GM20431 (cell line): Measurements from ENCODE around the gene TMEM273.

ENCODE experiments used
- in situ Hi-C: fragments of 300-500 bp; cut with MseI, MboI; formaldehyde crosslinking; loops from one replicate; pipeline ENCODE4 v1.15.0; 2020; ENCODE audit warnings: low sequenced_read_pairs; ENCODE audit not compliant: unreplicated experiment

The TMEM273 gene

DNA sequence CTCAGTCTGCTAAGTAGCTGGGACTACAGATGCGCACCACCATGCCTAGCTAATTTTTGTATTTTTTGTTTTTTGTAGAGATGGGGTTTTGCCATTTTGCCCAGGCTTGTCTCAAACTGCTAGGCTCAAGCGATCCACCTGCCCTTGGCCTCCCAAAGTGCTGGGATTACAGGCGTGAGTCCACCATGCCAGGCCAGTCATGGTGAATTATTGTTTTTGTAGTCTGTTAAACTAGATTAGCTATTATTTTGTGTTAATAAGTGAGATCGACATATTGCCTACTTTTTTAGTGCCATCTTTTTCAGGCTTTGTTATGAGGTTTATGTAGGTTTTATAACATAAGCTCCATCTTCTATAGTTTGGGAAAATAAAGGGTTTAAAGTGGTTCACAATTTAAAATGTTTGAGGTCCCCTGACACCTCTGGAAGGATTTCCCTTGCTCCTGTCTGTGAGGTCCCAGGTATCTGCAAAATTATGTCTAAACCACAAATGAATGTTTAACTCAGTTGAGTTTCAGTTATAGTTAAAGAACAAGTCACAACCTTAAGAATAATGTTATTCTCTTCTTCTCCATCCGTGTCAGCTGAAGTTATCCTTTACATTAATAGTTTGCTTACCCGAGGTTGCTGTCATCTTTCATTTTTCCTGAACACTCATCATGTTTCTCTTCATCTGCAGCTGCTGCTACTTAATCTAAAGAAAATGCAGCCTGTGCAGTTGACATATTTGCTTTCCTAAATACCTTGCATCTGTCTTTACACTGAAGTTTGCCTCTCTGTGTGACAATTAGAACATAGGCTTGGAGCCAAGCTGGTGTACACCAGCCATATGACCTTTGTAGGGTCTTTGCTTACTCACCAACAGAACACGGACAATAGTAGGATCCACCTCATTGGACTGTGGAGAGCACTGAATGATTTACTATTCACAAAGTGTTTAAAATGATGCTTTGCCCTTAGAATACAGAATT is 63.9 kb downstream of the TMEM273 start:
- in situ Hi-C loops = no loop called here

GRCh38 chr10:49120911-49121310 is 67.3 kb downstream of the TMEM273 start:
- in situ Hi-C loops = no loop called here

GRCh38 chr10:49119746-49120145 is 68.4 kb downstream of the TMEM273 start:
- in situ Hi-C loops = no loop called here

DNA sequence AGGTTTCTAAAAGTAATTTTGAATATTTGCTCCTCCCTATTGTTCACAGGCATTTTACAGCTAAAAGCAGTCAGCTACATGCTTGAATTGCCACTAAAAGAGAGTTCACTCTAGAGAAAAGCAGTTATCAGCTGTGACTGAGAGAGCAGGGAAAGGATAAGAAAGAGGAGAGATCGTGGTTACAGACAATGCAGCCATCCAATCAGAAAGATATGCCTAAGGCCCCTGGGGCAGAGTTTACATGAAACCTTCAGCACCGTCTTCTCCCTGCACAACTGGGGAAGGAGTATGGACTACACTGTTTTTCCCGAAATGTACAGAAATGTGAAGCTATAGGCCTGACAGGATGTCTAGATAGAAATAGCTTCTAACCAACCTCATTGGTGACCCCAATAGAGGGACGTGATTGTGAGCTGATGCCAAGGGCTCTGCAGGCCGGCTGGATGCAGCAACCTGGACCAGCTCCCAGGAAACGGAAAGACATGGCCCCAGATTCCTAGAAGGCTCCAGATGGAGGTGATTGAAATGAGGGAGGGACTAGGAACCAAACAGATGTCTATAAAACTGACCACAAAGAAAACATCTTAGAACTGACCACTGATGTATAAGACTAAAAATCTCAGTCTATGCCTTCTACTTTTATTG is 69.6 kb downstream of the TMEM273 start:
- in situ Hi-C loops = no loop called here

GRCh38 chr10:49117376-49118070 is 70.7 kb downstream of the TMEM273 start:
- in situ Hi-C loops = no loop called here

DNA sequence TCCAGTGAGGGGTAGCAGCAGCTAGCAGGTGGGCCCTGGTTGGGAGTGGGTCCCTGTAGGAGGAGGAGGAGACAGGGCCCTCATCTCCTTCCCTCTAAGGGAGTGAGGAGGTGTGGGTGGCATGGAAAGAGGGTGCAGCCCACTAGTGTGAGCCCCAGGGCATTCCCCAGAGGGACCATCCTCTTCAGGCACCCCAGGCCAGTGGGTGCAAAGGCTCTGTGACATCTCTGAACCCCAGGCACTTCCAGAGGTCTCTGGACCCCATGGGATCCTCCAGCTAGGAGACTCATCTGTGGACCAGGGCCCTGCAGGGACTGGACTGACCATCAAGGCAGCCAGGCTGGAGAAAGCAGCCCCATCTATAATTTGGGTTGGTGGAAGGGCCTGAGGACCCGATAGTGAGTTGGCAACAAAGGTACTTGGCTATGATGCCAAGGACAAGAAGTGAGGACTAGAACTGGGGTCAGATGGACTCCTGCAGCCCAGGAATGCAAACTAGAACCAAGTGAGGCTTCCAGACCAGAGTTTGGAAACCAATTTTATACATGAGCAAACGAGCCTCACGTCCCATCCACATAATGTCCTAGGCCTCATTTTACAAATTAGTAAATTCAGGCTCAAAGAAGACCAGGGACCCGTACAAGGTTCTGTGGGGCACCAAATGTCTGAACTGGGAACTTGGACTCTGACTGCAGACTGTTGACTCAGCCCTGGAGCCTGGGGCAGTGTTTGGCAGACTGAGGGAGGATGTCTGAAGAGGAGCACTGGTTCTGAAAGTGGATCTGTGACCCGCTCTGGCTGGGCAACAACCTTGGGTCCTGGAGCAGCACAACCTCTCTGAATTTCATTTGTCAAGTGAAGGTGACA is 71.4 kb downstream of the TMEM273 start:
- in situ Hi-C loops = no loop called here

DNA sequence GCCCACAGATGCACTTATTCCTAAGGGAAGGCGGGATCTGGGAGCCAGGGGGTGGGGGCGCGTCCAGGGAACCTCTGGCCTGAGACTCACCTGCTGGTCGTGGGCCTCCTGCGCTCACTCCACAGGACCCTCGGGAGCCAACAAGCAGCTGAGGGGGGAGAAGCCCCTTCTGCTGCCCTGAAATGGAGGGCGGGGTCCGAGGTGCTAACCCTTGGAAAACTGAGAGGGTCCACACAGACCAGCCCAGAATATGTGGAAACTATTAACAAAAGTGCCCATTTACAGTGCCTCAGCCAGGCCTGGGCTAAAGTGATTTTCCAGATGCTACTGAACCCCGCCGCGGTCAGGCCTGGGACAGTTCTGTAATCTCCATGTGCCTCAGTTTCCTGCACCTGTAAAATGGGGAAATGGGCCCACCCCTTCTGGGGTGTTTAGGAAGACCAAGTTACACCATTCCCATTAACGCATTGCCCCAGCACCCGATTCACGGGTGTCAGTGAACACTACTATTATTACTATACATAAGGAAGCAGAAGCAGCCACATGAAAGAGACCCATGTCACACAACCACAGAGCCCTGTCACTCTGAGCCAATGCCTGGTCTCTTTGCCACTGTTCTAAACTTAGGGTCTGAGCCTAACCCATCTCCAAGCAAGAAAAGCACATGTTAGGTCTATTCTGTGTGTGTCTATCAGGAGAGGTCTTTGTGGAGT is 72.2 kb downstream of the TMEM273 start:
- in situ Hi-C loops = no loop called here

DNA sequence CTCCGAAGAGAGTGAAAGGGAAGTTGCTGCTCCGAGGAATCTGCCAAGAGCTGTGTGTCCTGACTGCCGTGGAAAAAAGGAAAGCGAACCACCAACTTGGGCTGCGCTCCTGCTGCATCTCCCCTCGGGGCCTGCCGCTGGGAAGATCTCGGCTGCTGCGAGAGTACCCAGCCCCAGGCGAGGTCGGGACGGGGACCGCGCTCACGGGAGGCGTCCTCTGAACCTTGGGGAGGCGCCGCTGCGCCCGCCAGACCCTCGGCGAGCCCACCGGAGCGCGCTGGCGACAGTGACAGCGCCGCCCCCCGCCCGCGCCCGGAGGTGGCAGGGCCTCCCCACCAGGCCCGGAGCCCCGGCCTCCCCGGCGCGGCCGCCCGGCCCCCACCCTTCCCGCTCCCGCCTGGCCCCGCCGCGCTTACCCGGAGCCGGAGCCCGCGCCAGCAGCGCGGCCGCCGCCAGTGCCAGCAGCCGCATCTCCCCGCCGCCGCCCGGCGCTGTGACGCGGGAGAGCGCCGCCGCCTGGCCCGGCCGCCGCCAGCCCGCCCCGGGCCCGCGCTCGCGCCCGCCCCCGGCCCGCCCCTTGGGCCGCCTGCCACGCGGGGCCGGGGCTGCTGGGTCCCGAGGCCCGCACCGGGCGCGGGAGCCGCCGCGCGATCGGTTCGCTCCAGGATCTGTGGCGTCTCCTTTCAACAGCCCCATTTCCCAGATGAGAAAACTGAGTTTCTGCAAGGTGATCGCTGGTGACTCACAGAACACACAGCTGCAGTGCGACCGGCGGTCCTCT is 73.0 kb downstream of the TMEM273 start, which contains the start of gene VSTM4:
TSS of gene VSTM4 (minus strand) at position 508 of the 781 bp plus-strand sequence. CDS start at position 471, 37 bp downstream.
- in situ Hi-C loops = no loop called here

- in situ Hi-C loops = no loop called here
Observed at GRCh38 chr10:49114718-49115014, 73.5 kb downstream of the TMEM273 start.

GRCh38 chr10:49113741-49114141 is 74.5 kb downstream of the TMEM273 start:
- in situ Hi-C loops = no loop called here

GRCh38 chr10:49112851-49113250 is 75.3 kb downstream of the TMEM273 start:
- in situ Hi-C loops = no loop called here

DNA sequence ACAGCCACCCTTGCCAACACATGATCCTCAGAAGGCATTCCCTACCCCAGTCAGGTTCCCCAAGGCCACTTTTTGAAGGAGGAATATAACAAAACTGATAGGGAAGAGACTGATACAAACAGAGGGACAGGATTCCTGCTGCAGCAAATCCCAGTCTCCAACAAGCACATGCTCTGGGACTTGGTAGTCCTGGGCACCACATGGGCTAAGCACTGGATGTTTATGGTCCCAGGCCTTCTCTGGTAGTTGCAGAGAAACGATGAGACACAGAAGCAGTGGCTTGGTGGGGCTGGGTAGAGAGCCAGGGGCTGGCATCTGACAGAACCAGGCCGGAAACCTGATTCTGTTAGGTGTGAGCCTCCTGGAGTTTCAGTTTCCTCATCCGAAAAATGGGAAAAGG is 76.1 kb downstream of the TMEM273 start:
- in situ Hi-C loops = no loop called here

- in situ Hi-C loops = no loop called here
Observed at GRCh38 chr10:49111320-49111698, 76.9 kb downstream of the TMEM273 start.

DNA sequence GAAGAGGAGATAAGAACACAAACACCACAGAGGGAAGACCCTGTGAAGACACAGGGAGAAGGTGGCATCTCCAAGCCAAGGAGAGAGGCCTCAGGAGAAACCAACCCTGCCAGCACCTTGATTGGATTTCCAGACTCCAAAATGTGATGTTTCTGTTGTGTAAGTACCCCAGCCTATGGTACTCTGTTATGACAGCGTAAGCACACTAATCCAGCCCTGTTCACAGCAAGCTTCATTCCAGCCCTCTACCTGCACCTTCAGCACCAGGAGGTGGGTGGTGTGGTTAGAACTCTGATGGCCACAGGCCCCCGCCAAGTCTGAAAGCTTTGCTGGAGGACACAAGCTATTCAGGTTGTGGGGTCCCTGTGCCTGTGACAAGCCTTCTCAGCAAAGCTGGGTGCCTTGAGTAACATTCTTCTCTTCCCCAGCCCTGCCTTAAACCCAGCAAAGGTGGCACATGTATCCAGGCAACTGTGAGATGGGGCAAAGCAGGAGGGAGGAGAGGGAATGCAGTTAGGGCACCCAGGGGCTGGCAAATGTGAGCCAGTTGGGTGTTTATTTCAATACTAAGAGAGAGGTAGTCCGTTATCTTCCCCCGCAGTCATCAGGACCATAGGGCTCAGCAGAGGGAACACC is 77.4 kb downstream of the TMEM273 start:
- in situ Hi-C loops = no loop called here

GRCh38 chr10:49109669-49110340 is 78.4 kb downstream of the TMEM273 start:
- in situ Hi-C loops = no loop called here

- in situ Hi-C loops = no loop called here
Observed at GRCh38 chr10:49108656-49109055, 79.5 kb downstream of the TMEM273 start.

- in situ Hi-C loops = no loop called here
Observed at GRCh38 chr10:49107887-49108267, 80.3 kb downstream of the TMEM273 start.
